Measurements from ENCODE around the gene NEU1.
"Not testable (repeated sequence)": the region's sequence is repeated elsewhere in the genome, so short reads cannot be mapped to it uniquely, and the experiment has no call there.

NEU1 gene

DNA sequence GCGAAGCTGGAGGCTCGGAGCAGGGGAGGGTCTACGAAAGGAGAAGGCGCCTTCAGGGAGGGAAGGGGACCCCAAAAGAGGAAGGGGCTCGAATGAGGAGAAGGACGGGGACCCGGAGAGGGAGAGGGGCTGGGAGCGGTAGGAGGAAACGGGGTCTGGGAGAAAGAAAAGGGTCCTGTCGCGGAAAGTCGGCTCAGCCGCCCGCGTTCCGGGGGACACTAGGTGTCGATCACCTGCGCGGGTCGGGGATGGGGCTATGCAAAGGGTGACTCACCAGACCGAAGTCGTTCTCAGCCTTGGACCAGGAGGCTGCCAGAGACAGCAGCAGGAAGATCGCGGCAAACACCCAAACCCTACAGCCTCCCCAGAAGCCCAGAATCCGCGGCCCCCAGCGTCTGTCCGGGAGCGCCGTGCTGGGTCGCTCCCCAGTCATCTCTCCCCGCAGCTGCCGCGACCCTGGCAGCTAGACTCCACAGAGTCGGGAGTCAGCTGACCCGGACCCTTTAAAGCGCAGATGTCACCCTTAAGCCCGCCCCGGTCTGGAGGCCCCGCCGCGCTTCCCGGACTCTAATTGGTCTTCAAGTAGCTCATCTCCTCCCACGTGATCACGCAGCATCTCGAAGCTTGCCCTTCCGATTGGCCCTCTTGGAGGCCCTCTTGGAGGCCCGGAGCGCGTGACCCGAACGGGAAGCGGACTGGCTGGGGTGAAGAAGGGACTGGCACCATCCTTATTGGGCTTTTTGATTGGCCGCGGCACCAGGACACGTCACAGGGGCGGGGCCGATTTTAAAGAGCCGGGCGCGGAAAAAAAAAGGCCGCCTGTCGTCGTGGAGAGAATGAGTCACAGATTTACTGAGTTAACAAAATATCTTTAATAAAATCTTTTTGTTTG is at the start of gene NEU1:
NEU1 (minus strand) TSS at position 478 of the 892 bp plus-strand sequence; CDS start at position 433, 45 bp downstream.
- DNase-seq (ENCODE audit: low read depth in 2 of 2, low spot score in 1 of 2), result peak; percentile 95 to 99

GRCh38 chr6:31911826-31912585 is 49.4 kb upstream of the NEU1 start:
- DNase-seq (ENCODE audit: low read depth in 2 of 2, low spot score in 1 of 2), result no peak

DNA sequence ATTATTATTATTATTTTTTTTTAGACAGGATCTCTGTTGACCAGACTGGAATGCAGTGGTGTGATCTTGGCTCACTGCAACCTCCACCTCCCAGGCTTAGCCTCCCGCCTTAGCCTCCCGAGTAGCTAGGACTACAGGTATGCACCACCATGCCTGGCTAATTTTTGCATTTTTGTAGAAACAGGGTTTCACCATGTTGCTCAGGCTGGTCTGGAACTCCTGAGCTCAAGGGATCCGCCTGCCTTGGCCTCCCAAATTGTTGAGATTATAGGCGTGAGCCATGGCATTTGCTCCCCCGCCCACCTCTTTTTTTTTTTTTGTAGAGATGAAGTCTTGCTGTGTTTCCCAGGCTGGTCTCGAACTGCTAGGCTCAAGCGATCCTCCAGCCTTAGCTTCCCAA is 46.7 kb upstream of the NEU1 start:
- not testable (repeated sequence) for DNase-seq (ENCODE audit: low read depth in 2 of 2, low spot score in 1 of 2)

DNA sequence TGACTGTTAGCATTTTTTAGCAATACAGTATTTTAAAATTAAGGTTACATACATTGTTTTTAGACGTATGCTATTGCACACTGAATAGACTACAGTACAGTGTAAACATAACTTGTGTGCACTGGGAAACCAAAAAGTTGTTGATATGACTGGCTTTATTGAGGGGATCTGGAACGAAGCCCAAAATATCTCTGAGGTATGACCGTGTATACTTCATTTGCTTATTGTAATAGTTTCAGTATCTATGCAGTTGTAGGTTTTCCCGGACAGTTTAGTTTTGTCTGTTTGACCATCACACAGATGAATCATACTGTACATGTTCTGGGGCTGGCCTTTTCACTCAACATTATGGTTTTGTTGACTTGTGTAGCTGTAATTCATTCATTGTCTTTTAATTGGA is 46.2 kb upstream of the NEU1 start:
- DNase-seq (ENCODE audit: low read depth in 2 of 2, low spot score in 1 of 2), result no peak

DNA sequence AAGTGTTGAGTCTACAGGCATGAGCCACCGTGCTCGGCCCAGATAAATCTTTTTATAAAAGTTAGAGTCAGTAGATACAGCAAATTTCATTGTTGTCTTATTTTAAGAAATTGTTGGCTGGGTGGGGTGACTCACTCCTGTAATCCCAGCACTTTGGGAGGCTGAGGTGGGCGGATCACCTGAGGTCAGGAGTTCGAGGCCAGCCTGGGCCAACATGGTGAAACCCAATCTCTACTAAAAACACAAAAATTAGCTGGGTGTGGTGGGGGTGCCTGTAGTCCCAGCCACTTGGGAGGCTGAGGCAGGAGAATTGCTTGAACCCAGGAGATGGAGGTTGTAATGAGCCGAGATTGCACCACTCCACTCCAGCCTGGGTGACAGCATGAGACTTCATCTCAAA is 45.6 kb upstream of the NEU1 start:
- DNase-seq (ENCODE audit: low read depth in 2 of 2, low spot score in 1 of 2), result not testable (repeated sequence)

DNA sequence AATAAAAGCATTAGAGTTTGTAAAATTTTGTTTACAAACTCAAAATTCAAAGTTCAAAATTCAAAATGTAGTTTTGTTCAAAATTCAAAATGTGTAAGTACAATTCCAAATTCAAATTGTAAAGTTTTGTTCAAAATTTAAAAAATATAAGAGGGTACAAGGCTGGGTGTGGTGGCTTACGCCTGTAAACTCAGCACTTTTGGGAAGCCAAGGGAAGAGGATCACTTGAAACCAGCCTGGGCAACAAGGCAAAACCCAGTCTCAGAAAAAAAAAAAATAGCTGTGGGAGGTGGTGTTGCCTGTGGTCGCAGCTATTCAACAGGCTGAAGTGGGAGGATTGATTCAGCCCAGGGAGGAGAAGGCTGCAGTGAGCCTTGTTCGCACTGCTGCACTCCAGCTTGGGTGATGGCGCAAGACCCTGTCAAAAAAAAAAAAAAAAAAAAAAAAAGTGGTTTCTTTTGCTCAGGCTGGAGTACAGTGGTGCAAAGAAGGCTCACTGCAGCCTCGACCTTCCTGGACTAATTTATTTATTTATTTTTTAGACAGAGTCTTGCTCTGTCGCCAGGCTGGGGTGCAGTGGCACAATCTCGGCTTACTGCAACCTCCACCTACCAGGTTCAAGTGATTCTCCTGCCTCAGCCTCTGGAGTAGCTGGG is 44.7 kb upstream of the NEU1 start:
- no peak for DNase-seq (ENCODE audit: low read depth in 2 of 2, low spot score in 1 of 2)

DNA sequence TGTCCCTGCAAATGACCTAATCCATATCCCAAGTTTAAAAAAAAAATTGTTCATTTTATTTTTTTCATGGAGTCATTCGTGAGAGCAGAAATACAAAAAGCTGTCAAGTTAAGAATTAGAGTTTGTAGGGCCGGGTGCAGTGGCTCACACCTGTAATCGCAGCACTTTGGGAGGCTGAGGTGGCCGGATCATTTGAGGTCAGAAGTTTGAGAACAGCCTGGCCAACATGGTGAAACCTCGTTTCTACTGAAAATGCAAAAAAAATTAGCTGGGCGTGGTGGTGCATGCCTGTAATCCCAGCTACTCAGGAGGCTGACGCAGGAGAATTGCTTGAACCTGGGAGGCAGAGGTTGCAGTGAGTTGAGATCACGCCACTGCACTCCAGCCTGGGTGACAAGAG is 44.1 kb upstream of the NEU1 start:
- DNase-seq (ENCODE audit: low read depth in 2 of 2, low spot score in 1 of 2), result not testable (repeated sequence)

DNA sequence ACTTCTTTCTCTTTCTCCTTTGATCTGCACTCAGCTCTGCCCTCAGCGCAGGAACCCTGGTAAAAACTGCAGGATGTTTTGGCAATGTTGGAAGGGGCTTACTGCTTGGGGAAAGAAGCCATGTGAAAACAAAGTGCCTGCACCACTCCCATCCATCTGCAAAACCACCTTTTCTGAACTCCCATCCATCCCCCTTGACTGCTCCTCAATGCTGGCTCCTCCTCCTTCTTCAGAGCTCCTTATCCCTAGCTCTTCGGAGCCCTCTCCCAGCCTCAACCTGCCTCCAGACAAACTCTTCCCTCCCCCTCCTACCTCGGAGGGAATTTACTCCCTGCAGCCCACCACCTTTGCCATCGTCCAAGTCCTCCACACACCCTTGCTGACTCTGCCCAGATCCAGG is 43.5 kb upstream of the NEU1 start:
- no peak for DNase-seq (ENCODE audit: low read depth in 2 of 2, low spot score in 1 of 2)

- DNase-seq (ENCODE audit: low read depth in 2 of 2, low spot score in 1 of 2), result no peak
Observed at GRCh38 chr6:31905041-31905440, 42.4 kb upstream of the NEU1 start.

DNA sequence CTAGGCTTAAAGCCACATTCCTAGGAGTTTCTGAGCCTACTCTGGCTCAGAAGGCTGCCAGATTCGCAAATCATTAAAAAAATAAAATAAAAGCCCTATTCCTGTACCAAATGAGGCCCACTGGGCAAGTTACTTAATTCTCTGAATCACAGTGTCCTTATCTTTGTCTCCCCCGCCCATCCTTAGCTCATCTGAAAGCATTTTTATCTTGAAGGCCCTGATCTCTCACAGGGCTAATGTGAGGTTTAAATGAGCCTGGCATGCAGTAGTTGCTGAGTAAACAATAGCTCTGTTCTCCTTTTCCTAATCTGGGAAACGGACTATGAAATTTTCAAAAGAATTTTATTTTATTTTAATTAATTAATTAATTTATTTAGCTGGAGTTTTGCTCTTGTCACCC is 41.3 kb upstream of the NEU1 start:
- no peak for DNase-seq (ENCODE audit: low read depth in 2 of 2, low spot score in 1 of 2)

DNA sequence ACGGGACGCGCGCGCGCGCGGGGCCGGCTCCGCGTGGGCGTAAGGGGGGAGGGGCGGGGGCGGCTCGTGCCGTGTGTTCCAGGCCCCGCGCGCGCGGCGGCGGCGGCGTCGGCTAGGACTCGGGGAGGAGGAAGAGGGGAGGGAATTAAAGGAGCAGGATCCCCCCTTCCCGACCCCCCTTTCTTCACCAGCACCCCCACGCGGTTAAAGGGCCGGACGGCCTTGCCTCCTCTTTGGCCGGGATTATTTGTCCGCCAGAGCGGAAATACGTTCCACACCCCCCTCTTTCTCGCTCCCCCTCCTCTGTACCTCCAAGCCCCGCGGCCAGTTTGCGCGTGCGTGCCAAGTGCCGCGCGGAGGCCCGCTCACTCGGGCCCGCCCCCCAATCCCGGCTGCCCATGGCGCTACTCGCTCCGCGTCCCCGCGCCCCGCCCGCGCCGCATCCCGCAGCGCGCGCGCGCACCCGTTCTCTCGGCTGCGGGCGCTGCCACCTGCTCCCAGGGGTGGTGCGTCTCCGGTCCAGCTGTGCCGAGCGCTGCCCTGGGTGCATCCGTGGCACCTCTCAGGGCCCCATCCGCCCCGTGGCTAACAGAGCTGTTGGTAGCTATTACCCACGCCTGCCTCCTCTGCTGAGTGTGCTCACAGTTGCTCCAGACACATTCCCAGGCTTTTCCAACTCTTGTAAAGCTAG is 39.5 kb upstream of the NEU1 start, which contains the start of gene ZBTB12:
ZBTB12 (minus strand) TSS at position 134 of the 691 bp plus-strand sequence. CDS start 781 bp downstream, outside the sequence.
- peak; percentile 60 to 70 for DNase-seq (ENCODE audit: low read depth in 2 of 2, low spot score in 1 of 2)

DNA sequence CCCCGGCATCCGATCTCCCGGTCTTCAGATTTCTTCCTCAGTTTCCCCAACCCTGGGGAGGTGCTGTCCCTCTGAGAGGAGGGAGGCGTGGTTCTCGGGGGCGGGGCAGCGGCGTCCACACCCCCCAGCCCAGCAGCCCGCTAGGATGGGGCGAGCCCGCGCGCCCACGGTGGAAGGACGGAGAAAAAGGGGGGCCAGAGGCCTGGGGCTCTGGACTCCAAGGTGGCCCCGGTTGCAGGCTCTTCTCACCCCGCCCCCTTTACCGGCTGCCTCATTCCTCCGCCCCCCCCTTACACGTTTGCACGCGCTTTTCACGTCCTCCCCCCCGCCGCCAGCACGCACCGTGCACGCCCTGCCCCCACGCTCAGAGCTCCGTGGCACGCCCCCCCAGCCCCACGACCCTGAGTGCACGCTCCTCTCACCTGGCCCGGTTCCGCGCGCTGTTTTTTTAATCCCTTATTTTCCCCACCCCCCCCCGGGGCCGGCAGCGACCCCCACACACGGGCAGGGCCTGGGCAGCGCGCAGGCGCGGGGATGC is 38.9 kb upstream of the NEU1 start:
- peak; percentile 44 to 47 for DNase-seq (ENCODE audit: low read depth in 2 of 2, low spot score in 1 of 2)

- DNase-seq (ENCODE audit: low read depth in 2 of 2, low spot score in 1 of 2), result no peak
Observed at GRCh38 chr6:31900917-31901414, 38.3 kb upstream of the NEU1 start.

DNA sequence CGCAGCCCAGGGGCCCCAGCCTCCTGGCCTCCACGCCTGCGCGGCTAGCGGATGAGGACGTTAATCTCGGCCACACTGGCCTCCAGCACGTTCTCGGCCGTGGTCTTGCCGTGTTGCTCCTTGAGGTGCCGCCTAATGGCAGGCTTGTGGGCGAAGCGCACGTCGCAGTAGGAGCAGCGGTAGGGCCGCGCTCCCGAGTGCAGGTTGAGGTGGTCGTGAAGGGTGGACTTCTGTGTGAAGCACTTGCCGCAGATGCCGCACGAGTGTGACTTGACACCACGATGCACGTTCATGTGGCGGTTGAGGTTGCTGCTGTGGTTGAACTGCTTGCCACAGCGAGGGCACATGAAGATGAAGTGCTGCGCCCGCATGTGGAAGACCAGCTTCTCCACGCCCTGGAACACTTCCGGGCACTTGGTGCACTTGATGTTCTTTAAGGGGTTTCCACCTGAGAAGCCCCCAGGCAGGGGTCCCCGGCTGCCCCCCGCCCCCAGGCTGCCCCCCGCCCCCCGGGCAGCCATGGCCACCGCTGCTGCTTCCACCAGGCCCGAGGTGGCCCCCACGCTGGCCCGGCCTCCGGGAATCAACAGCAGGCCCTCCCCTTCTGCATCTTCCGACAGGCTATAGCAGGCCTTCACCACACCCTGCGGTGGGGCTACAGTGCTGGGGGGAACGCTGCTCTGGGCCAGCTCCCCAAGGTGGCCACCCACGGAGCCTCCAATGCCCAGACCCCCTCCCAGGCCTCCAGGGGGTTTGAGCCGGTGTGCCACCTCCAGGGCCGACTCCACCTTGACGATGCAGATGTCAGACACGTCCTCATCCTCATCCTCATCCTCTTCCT is 37.5 kb upstream of the NEU1 start:
- no peak for DNase-seq (ENCODE audit: low read depth in 2 of 2, low spot score in 1 of 2)

GRCh38 chr6:31899215-31899614 is 36.6 kb upstream of the NEU1 start:
- DNase-seq (ENCODE audit: low read depth in 2 of 2, low spot score in 1 of 2), result no peak

DNA sequence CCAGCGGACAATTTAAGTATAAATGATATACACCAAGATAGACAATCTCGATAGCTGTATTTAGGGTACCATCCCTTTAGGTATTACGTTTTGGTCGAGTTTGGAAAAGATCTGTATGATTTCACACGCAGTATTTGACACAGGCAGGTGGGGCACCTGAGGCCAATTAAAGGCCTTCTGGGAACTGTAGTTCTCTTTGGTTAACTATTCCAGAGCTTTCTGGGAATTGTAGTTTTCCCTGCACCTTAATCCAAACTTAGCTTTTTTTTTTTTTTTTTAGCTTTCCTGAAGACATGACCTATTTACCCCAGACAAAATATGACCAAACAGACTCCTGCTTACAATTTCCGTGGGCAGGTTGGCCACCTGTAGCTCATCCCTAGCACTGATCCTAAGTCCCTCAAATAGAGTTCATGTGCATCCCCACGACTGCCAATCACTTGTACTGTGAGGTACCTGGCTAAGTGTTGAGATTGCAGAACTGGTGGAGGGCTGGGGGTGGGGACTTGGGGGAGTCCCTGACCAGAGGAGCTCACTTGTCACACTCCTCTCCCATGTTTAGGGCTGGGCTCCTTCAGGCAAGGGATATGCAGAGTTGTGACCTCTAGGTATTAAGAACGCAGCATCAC is 35.9 kb upstream of the NEU1 start:
- no peak for DNase-seq (ENCODE audit: low read depth in 2 of 2, low spot score in 1 of 2)

GRCh38 chr6:31897612-31898382 is 35.2 kb upstream of the NEU1 start, which contains the start of gene EHMT2:
EHMT2 (minus strand) TSS chr6:31897698; CDS start chr6:31897677, 21 bp downstream.
- peak; percentile 42 to 63 for DNase-seq (ENCODE audit: low read depth in 2 of 2, low spot score in 1 of 2)

Data from stimulated activated CD8-positive, alpha-beta memory T cell treated with anti-CD3 and anti-CD28 coated beads, Interleukin-4, amount 100 ng/mL, for 4 hours (primary cell).